Adipose tissue (tissue), 3 donors: ENCODE measurements around the gene LRRC74B. TPM values are rescaled to one million over a fixed set of nuclear protein-coding genes. Genes with fewer than 3 reads are reported as not detected.
"Not testable (repeated sequence)": the region's sequence is repeated elsewhere in the genome, so short reads cannot be mapped to it uniquely, and the experiment has no call there.

Source experiments
- H3K27ac ChIP-seq: one replicate; pipeline ENCODE4 v1.5.1; 2013; ENCODE audit warnings: low read depth, low read length
- WGBS, 3 donors: extraction: QIAGEN DNeasy Blood & Tissue Kit; methylation state at CpG; one replicate each; pipeline ENCODE4 v1.1.7; 2013; 5-methylcytosine and 5-hydroxymethylcytosine counted together
- polyA plus RNA-seq, 3 donors: library from polyadenylated mRNA; stranded (reverse); fragments of 200-250 nt; gene quantifications; one replicate each; pipeline ENCODE4 v1.2.3, GENCODE V29; 2013
- donor health status: healthy with polysubstance abuse.
- donor health status: Bipolar disorder and iron deficiency.
- donor health status: healthy.

The LRRC74B gene, protein sequence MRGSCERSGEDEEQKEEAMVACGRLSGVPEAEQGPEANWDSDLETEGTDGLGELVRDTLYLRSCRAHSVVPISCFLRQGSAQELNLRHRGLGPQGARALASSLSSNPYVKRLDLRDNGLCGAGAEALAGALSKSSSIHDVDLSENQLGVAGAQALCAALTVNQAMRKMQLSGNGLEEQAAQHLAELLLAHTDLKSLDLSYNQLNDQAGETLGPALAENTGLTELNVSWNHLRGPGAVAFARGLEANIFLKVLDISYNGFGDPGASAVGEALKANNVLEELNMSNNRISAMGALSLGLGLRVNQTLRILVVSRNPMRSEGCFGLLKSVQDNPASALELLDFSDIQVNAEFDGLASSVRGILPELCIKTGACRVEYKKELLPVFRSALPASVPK
- not detected for polyA plus RNA-seq

GRCh38 chr22:21045585-21046294, at the start of gene LRRC74B:
Gene LRRC74B, plus strand, starts transcription at chr22:21045946. Its CDS starts 41 bp downstream, at chr22:21045987.
- H3K27ac ChIP-seq: no peak within 1 kb of the TSS
- 8 to 9% (median 8%) methylated on average over 45 to 47 of the region's 47 CpGs for WGBS, 3 donors

DNA sequence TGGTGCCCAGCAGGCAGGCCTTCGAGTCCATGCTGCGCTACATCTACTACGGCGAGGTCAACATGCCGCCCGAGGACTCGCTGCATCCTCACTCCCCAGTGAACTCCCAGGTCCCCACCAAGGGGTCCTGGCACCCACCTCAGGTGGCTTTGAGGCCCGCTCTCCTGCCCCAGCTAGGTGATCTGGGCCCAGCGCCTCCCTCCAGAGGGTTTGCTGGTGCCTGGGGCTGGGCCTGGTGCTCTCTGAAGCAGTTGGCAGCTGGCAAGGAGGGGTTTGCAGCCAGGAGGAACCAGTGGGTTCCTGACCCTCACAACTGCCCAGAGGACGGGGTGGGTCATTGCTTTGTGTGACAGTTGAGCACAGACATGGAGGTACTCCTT, 49.7 kb upstream of the LRRC74B start:
- H3K27ac ChIP-seq: no peak overlapping the region
- WGBS, 3 donors: 95 to 99% (median 97%) methylated on average over 10 of the region's 10 CpGs

- no peak overlapping the region for H3K27ac ChIP-seq
- WGBS, 3 donors: 87 to 92% (median 91%) methylated on average over 27 of the region's 27 CpGs
Observed at GRCh38 chr22:20996598-20997535, 48.9 kb upstream of the LRRC74B start.

DNA sequence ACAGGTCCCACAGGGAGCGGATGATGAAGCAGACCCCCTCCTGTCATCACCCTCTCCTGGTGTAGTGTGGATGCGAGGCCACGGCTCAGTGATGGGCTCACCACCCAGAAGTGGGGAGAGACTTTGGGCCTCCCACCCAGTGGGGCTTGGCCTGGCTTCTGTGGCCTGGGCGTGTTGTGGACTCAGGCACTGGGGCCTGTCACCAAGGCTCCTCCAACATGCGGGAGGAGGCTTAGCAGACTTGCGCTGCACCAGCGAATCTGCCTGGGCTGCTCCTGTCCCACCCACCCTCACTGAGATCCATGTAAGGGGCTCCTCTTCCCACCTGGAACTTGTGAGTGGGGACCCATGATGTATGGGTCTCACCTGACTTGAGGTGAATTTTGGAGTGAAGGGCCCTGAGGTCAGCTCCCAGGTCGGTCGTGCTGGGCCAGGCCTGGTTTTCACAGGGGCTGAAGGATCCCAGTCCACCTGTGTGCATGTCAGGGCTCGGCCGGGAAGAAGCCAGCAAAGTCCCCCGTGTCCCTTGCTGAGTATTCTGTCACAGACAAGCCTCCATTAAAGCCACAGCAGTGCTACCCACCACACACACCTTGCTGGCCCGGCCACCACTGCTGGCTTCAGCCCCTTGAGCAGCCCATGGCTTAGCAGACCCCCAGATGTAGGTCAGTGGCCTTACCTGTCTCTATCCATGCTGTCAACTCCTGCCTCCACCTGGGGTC, 48.0 kb upstream of the LRRC74B start:
- WGBS, 3 donors: 77 to 86% (median 85%) methylated on average over 13 of the region's 13 CpGs

GRCh38 chr22:20998411-20999336, 47.1 kb upstream of the LRRC74B start:
- 65 to 73% (median 69%) methylated on average over 7 of the region's 7 CpGs for WGBS, 3 donors

More for the DNA sequence above, 48.0 kb upstream of the LRRC74B start:
- no peak overlapping the region for H3K27ac ChIP-seq

GRCh38 chr22:20999350-21000206, 46.2 kb upstream of the LRRC74B start:
- no peak overlapping the region for H3K27ac ChIP-seq
- WGBS, 3 donors: 90 to 93% (median 92%) methylated on average over 26 to 27 of the region's 27 CpGs

More at GRCh38 chr22:20998411-20999336, 47.1 kb upstream of the LRRC74B start:
- no peak overlapping the region for H3K27ac ChIP-seq

DNA sequence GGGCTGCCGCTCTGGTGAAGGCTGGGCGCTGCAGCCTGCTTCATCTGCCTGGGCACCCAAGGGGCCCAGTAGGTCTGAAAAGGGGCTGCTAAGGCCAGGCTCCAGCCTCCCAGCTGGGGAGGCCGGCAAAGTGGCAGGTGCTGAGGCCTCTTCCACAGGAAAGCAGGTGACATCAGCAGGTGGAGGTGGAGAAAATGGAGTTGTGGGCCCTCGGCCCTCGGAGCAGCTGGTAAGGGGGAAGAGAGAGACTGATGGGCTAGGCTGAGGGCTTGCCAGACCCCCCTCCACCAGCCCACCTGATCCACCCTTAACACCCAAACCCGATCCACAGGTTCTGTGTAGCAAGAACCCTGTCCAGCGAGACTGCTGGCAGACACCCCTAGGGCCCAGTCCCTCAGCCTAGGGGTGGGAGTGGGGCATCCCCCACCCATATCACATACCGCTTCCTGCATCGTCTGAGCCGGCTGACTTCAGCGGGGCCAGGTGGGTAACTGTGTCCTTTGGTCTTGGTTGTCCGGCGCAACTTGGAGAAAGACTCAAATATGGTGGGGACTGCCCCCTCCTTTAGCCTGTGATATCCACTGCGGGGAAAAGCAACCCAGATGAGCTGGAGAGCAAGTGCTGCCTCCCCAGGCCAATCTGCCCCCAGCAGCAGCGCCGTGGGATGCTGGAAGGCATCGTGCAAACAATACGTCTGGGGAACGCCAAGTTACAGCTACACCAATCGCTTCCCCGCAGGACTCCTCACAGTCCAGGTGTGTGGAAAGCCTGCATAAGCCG, 45.3 kb upstream of the LRRC74B start:
- WGBS, 3 donors: 44 to 61% (median 53%) methylated on average over 22 of the region's 22 CpGs
- H3K27ac ChIP-seq: no peak overlapping the region

DNA sequence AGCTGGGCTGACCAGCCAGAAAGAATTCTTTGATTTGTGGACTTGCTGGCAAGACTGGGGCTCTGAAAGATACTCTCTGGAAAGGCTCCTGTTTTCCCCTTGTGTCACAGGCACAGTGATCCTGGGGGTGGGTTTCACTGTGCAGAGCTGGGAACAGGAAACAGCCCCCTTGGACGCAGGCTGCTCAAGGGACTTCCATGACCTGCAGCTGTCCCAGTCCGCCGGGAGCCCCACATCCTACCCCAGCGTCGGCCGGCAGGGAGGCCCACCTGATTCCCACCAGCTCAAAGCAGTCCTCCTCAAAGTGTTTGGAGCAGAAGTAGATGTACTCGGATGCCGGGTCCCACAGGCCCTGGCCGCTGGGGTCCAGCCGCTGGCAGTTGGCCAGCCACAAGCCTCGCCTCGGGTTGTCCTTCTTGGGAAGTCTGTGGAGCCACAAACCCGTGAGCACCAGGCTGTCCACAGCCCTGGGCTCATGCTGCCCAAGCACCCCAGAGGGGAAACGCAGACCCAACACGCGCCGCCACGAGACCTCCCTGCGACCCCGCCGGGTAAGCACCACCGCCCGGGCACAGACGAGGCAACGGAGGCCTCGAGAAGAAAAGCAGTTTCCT, 44.7 kb upstream of the LRRC74B start:
- H3K27ac ChIP-seq: peak overlapping the region; percentile 75
- 1 to 3% (median 3%) methylated on average over 26 of the region's 26 CpGs for WGBS, 3 donors

- WGBS, 3 donors: 0 to 1% (median 0%) methylated on average over 79 to 83 of the region's 83 CpGs
- peak within 1 kb of the TSS; percentile 84 for H3K27ac ChIP-seq
Observed at GRCh38 chr22:21001601-21002325, 44.0 kb upstream of the LRRC74B start, which contains the start of gene THAP7. Gene THAP7, minus strand, starts transcription at chr22:21002118. Its CDS starts 207 bp downstream, at chr22:21001911.

DNA sequence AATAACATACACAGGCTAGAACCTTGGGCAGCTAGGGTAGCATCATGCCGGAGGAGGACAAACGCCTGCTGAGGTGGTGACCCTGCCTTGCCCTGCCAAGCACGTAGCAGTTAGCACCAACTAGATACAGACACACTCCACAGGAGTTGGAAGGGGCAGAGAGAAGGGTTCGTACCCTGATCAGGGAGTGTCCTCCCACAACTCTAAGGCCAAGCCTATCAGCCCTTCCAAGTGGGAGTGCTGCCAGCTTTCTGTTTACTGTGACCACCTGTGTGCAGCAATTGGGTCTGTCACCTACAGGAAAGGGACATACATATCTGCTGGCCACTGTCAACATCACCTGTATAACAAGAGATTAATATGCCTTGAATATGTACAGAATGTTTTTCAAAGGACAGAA, 42.0 kb upstream of the LRRC74B start:
- no peak overlapping the region for H3K27ac ChIP-seq
- WGBS, 3 donors: 63 to 81% (median 81%) methylated on average over 4 of the region's 4 CpGs

GRCh38 chr22:21009208-21009607, 36.5 kb upstream of the LRRC74B start:
- WGBS, 3 donors: 77 to 89% (median 88%) methylated on average over 13 of the region's 13 CpGs
- not testable (repeated sequence) for H3K27ac ChIP-seq

GRCh38 chr22:21009638-21010425, 35.9 kb upstream of the LRRC74B start:
- WGBS, 3 donors: 45 to 62% (median 60%) methylated on average over 10 of the region's 10 CpGs
- no peak overlapping the region for H3K27ac ChIP-seq

DNA sequence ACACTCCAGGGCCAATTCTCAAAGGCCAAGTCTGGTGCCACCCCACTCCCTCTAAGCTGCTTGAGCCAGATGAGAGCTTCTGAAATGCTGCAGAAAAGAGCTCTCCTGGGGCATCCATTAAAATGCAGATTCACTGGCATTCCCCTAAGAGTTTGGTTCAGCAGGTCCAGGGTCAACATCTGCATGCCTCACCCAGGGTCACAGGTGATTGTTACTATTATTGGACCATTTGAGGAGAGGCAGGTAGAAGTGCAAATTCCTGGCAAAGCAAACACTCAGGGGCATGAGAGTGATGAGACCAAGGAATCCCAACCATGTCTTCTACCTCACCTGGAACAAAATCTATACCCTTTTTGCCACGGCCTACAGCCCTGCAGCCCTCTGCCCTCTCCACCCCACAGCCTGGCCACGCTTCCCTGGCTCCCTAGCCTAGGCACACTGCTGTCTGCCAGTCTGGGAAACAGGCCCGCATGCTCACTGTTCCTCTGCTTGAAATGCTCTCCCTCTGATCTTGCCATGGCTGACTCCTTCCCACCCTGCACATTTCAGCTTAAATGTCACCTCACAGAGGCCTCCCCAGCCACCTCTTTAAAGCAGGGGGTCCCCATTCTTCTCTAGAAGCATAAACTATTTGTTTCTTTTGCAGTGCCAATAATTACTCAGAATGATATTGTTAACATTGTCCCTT, 35.2 kb upstream of the LRRC74B start:
- H3K27ac ChIP-seq: no peak overlapping the region
- 87 to 98% (median 88%) methylated on average over 3 of the region's 3 CpGs for WGBS, 3 donors
